Measurements from ENCODE around the gene GPBP1L1.

DNA sequence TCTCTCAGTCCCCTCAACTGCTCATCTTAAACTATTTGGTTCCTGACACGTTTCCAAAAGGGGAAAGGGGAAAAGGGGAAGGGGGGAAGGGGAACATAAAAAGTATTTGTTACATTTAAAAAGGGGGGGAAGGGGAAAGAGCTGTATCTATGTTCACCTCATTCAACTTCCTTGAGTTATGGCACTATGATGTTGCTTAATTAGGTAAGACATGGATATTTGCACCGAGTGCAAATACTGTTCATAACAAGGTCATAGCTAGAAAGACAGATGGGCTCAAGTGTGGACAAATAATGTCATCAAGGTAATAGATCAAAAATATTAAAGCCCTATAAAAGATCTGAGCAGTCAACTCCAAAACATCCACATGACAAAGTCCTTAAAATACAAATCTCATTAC, 26.0 kb downstream of the GPBP1L1 start:
- TF ChIP-seq CTCF (IDR thresholded peaks at IDR 0.05), result no peak
- TF ChIP-seq POLR2A (IDR thresholded peaks at IDR 0.05), result no peak
- TF ChIP-seq EP300 (IDR thresholded peaks at IDR 0.05), result no peak
- no peak for TF ChIP-seq POLR2AphosphoS5 (IDR thresholded peaks at IDR 0.05)
